ENCODE results near the gene OXLD1. TPM values are rescaled to one million over a fixed set of nuclear protein-coding genes. Genes with fewer than 3 reads are reported as not detected.

OXLD1 gene
- total and polyA plus RNA-seq, 4 donors: 8.9 to 77.7 (median 48.2) TPM

DNA sequence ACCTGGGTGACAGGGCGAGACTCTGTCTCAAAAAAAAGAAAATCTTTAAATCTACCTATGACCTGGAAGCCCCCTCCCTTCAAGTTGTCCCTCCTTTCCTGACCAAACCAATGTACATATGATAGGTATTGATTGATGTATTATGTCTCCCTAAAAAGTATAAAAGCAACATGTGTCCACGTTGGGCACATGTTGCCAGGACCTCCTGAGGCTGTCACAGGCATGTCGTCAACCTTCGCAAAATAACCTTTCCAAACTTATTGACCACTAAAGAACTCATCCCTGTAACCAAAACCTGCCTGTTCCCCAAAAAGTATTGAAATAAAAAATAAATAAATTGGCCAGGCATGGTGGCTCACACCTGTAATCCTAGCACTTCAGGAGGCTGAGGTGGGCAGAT, 4.4 kb downstream of the OXLD1 start:
- DNase-seq: no peak
- Histone ChIP-seq H3K4me3 (no peak overlapping the region), H3K9me3 (ENCODE audit: control insufficient read depth in 4 of 4, insufficient read depth in 3 of 4, low read length in 3 of 4) (no peaks in the 10 kb centered on the region), H3K27ac (ENCODE audit: low read depth in 1 of 2, low read length in 1 of 2) (no peak overlapping the region), H3K9ac (ENCODE audit: insufficient read depth in 1 of 2, low read length in 2 of 2) (no peak overlapping the region), H3K4me1 (ENCODE audit: control insufficient read depth in 5 of 5, insufficient read depth in 5 of 5, low read length in 5 of 5) (peaks cover 0 to 10% (median 0%) of the 10 kb centered on the region in 5 donors), H3K36me3 (ENCODE audit: control insufficient read depth in 4 of 4, insufficient read depth in 4 of 4, low read length in 4 of 4) (peaks cover 0 to 3% (median 0%) of the 10 kb centered on the region in 4 donors), H3K27me3 (ENCODE audit: control insufficient read depth in 3 of 3, insufficient read depth in 3 of 3, low read length in 2 of 3) (no peaks in the 10 kb centered on the region)
- WGBS, 2 donors: 94 to 97% methylated on average over 4 of the region's 4 CpGs
- TF ChIP-seq, protein P1, sequence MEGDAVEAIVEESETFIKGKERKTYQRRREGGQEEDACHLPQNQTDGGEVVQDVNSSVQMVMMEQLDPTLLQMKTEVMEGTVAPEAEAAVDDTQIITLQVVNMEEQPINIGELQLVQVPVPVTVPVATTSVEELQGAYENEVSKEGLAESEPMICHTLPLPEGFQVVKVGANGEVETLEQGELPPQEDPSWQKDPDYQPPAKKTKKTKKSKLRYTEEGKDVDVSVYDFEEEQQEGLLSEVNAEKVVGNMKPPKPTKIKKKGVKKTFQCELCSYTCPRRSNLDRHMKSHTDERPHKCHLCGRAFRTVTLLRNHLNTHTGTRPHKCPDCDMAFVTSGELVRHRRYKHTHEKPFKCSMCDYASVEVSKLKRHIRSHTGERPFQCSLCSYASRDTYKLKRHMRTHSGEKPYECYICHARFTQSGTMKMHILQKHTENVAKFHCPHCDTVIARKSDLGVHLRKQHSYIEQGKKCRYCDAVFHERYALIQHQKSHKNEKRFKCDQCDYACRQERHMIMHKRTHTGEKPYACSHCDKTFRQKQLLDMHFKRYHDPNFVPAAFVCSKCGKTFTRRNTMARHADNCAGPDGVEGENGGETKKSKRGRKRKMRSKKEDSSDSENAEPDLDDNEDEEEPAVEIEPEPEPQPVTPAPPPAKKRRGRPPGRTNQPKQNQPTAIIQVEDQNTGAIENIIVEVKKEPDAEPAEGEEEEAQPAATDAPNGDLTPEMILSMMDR (IDR thresholded peaks at IDR 0.05; ENCODE audit: control extremely low read depth, extremely low read depth): no peak
- ATAC-seq (ENCODE audit: insufficient read depth, low FRiP score): no peak

DNA sequence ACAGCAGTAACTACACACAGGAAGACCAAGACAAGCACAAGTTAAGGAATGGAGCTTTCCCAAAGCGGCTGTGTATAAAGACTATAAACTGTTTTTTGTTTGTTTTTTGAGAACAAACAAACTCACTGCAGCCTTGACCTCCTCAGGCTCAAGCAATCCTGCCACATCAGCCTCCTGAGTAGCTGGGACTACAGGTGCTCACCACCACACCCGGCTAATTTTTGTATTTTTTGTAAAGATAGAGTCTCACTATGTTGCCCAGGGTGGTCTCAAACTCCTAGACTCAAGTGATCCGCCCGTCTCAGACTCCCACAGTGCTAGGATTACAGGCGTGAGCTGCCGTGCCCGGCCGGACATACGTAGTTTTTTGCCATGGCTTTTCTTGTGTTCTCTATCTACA, 6.0 kb downstream of the OXLD1 start:
- no peak overlapping the region for H3K9ac ChIP-seq (ENCODE audit: insufficient read depth in 1 of 2, low read length in 2 of 2)
- peaks cover 0 to 3% (median 0%) of the 10 kb centered on the region in 4 donors for H3K36me3 ChIP-seq (ENCODE audit: control insufficient read depth in 4 of 4, insufficient read depth in 4 of 4, low read length in 4 of 4)
- no peak overlapping the region for H3K4me3 ChIP-seq
- no peak overlapping the region for H3K27ac ChIP-seq (ENCODE audit: low read depth in 1 of 2, low read length in 1 of 2)
- WGBS, 2 donors: 90 to 95% methylated on average over 9 of the region's 9 CpGs
- H3K9me3 ChIP-seq (ENCODE audit: control insufficient read depth in 4 of 4, insufficient read depth in 3 of 4, low read length in 3 of 4): no peaks in the 10 kb centered on the region
- ATAC-seq (ENCODE audit: insufficient read depth, low FRiP score) (no peak), DNase-seq (no peak)
- TF ChIP-seq, protein P1 (IDR thresholded peaks at IDR 0.05; ENCODE audit: control extremely low read depth, extremely low read depth): no peak
- H3K4me1 ChIP-seq (ENCODE audit: control insufficient read depth in 5 of 5, insufficient read depth in 5 of 5, low read length in 5 of 5): peaks cover 0 to 5% (median 0%) of the 10 kb centered on the region in 5 donors
- no peaks in the 10 kb centered on the region for H3K27me3 ChIP-seq (ENCODE audit: control insufficient read depth in 3 of 3, insufficient read depth in 3 of 3, low read length in 2 of 3)

DNA sequence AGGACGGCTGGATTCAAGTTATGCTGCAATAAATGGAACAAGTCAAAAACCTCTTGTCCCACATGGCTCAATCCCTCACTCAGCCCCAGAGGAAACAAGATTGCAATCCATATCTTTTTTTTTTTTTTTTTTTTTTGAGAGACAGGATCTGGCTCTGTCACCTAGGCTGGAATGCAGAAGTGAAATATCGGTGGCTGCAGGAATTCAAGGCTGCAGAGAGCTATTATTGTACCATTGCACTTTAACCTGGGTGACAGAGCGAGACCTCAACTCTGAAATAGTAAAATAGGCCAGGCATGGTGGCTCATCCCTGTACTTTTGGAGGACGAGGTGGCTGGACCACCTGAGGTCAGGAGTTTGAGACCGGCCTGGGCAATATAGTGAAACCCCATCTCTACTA, 7.4 kb downstream of the OXLD1 start:
- 72 to 76% methylated on average over 5 of the region's 5 CpGs for WGBS, 2 donors
- H3K27me3 ChIP-seq (ENCODE audit: control insufficient read depth in 3 of 3, insufficient read depth in 3 of 3, low read length in 2 of 3): no peaks in the 10 kb centered on the region
- peak overlapping the region in 1 of 2 donors; percentile 32 for H3K27ac ChIP-seq (ENCODE audit: low read depth in 1 of 2, low read length in 1 of 2)
- H3K9ac ChIP-seq (ENCODE audit: insufficient read depth in 1 of 2, low read length in 2 of 2): no peak overlapping the region
- ATAC-seq (ENCODE audit: insufficient read depth, low FRiP score) (no peak), DNase-seq (peak in 1 of 3 donors; percentile 6)
- H3K4me1 ChIP-seq (ENCODE audit: control insufficient read depth in 5 of 5, insufficient read depth in 5 of 5, low read length in 5 of 5): no peaks in the 10 kb centered on the region
- no peak overlapping the region for H3K4me3 ChIP-seq
- TF ChIP-seq, protein P1 (IDR thresholded peaks at IDR 0.05; ENCODE audit: control extremely low read depth, extremely low read depth): no peak
- H3K9me3 ChIP-seq (ENCODE audit: control insufficient read depth in 4 of 4, insufficient read depth in 3 of 4, low read length in 3 of 4): no peaks in the 10 kb centered on the region
- no peaks in the 10 kb centered on the region for H3K36me3 ChIP-seq (ENCODE audit: control insufficient read depth in 4 of 4, insufficient read depth in 4 of 4, low read length in 4 of 4)

GRCh38 chr17:81656835-81657234, 9.6 kb downstream of the OXLD1 start:
- DNase-seq: peak in 1 of 3 donors; percentile 14

More at GRCh38 chr17:81656835-81657234, 9.6 kb downstream of the OXLD1 start:
- Histone ChIP-seq H3K36me3 (ENCODE audit: control insufficient read depth in 4 of 4, insufficient read depth in 4 of 4, low read length in 4 of 4) (no peaks in the 10 kb centered on the region), H3K27ac (ENCODE audit: low read depth in 1 of 2, low read length in 1 of 2) (no peak overlapping the region), H3K9ac (ENCODE audit: insufficient read depth in 1 of 2, low read length in 2 of 2) (no peak overlapping the region), H3K27me3 (ENCODE audit: control insufficient read depth in 3 of 3, insufficient read depth in 3 of 3, low read length in 2 of 3) (peaks cover 0 to 1% (median 0%) of the 10 kb centered on the region in 3 donors), H3K4me3 (no peak overlapping the region), H3K4me1 (ENCODE audit: control insufficient read depth in 5 of 5, insufficient read depth in 5 of 5, low read length in 5 of 5) (peaks cover 0 to 9% (median 0%) of the 10 kb centered on the region in 5 donors), H3K9me3 (ENCODE audit: control insufficient read depth in 4 of 4, insufficient read depth in 3 of 4, low read length in 3 of 4) (no peaks in the 10 kb centered on the region)
- ATAC-seq (ENCODE audit: insufficient read depth, low FRiP score): no peak
- TF ChIP-seq, protein P1 (IDR thresholded peaks at IDR 0.05; ENCODE audit: control extremely low read depth, extremely low read depth): no peak
- WGBS, 2 donors: 53 to 57% methylated on average over 4 of the region's 4 CpGs

All from lung (tissue), 12 donors.